H1 (cell line): ENCODE results near the gene TRIM41. TPM values are rescaled to one million over a fixed set of nuclear protein-coding genes. Genes with fewer than 3 reads are reported as not detected.

Source experiments
- BACH1 ChIP-seq: IDR thresholded peaks from 2 replicates; pipeline ENCODE4 v1.6.1; 2012; ENCODE audit warnings: low read length, improper control_type of control experiment
- BRCA1 ChIP-seq: IDR thresholded peaks from 2 replicates; pipeline ENCODE4 v1.6.1; 2012; ENCODE audit warnings: low read depth, low read length, improper control_type of control experiment
- CBX8 ChIP-seq: fragments of 300-800, 300-1000 bp; sonication (generic); IDR thresholded peaks from 2 replicates; pipeline ENCODE4 v1.7.1; 2016; ENCODE audit warnings: low read depth, low read length, borderline replicate concordance
- CHD2 ChIP-seq: IDR thresholded peaks from 2 replicates; pipeline ENCODE4 v1.6.1; 2012; ENCODE audit warnings: low read length, improper control_type of control experiment
- FOSL1 ChIP-seq: IDR thresholded peaks from 2 replicates; pipeline ENCODE4 v1.6.1; 2011; ENCODE audit warnings: mild to moderate bottlenecking, low read depth, low read length, moderate library complexity; ENCODE audit not compliant: insufficient read depth
- HDAC2 ChIP-seq, 2 experiments: fragments of 300-600 bp in 1 of 2; sonication (generic) in 1 of 2; IDR thresholded peaks; 2 replicates each; pipeline ENCODE4 v1.6.1; 2011 to 2012; ENCODE audit warnings: low read depth in 2 of 2, low read length in 2 of 2, mild to moderate bottlenecking in 2 of 2, moderate library complexity in 2 of 2, borderline replicate concordance in 1 of 2, inconsistent platforms in 1 of 2
- KDM1A ChIP-seq: fragments of 200-600, 300-600 bp; sonication (generic); IDR thresholded peaks from 2 replicates; pipeline ENCODE4 v1.7.1; 2016; ENCODE audit warnings: mild to moderate bottlenecking, low read length, borderline replicate concordance
- NRF1 ChIP-seq: IDR thresholded peaks from 2 replicates; pipeline ENCODE4 v1.6.1; 2011; ENCODE audit warnings: mild to moderate bottlenecking, low read depth, low read length, improper control_type of control experiment
- POLR2A ChIP-seq, 2 experiments: IDR thresholded peaks; 1 replicate in 1 of 2; 2 replicates in 1 of 2; pipeline ENCODE4 v1.6.1; 2011; ENCODE audit warnings: low read depth in 2 of 2, low read length in 2 of 2, mild to moderate bottlenecking in 2 of 2; ENCODE audit errors: control extremely low read depth in 1 of 2
- POU5F1 ChIP-seq: IDR thresholded peaks from 2 replicates; pipeline ENCODE4 v1.6.1; 2011; ENCODE audit warnings: low read depth, mild to moderate bottlenecking, low read length, moderate library complexity
- SAP30 ChIP-seq: fragments of 300-600 bp; sonication (generic); IDR thresholded peaks from 2 replicates; pipeline ENCODE4 v1.7.1; 2012; ENCODE audit warnings: low read length, moderate library complexity, mild to moderate bottlenecking, inconsistent platforms; ENCODE audit not compliant: insufficient read depth, insufficient replicate concordance
- SIRT6 ChIP-seq: IDR thresholded peaks from one replicate; pipeline ENCODE4 v1.7.1; 2012; ENCODE audit warnings: low read length, inconsistent platforms
- SP4 ChIP-seq: IDR thresholded peaks from 2 replicates; pipeline ENCODE4 v1.6.1; 2012; ENCODE audit warnings: low read length, inconsistent platforms
- TAF7 ChIP-seq: optimal IDR thresholded peaks from 2 replicates; pipeline ENCODE3; 2011; ENCODE audit warnings: low read depth, mild to moderate bottlenecking, inconsistent platforms, low read length, moderate library complexity, borderline replicate concordance
- TBP ChIP-seq: IDR thresholded peaks from 2 replicates; pipeline ENCODE4 v1.6.1; 2011; ENCODE audit warnings: low read depth, low read length, improper control_type of control experiment
- polyA plus RNA-seq, 7 experiments: library from polyadenylated mRNA; depleted of rRNA in 3 of 7; stranded (reverse) in 5 of 7; unstranded in 2 of 7; fragments of >200 nt in 5 of 7; fragments of 200-250 nt in 2 of 7; gene quantifications; 1 replicate in 5 of 7; 2 replicates in 1 of 7; 4 replicates in 1 of 7; pipeline versions ENCODE4 v1.2.1 to v1.2.3, GENCODE V29; 2011 to 2013; ENCODE audit warnings: missing spikeins in 2 of 7, mixed read lengths in 2 of 7
- total RNA-seq: library from RNA; stranded (reverse); fragmentation: NEBNext Ultra II Directional; extraction: Animal tissue kit (Norgen Biotek cat#: 25700); gene quantifications from 2 replicates; pipeline ENCODE4 v1.2.1, GENCODE V29; 2021
- TF ChIP-seq, protein P1 (sequence below), 3 experiments: IDR thresholded peaks; 1 replicate in 2 of 3; 2 replicates in 1 of 3; pipeline versions ENCODE4 v1.5.1 to v1.6.1; 2011; ENCODE audit warnings: low read length in 3 of 3, mild to moderate bottlenecking in 3 of 3, inconsistent platforms in 2 of 3, low read depth in 1 of 3, moderate library complexity in 1 of 3; ENCODE audit not compliant: insufficient read depth in 1 of 3; ENCODE audit errors: control extremely low read depth in 1 of 3
- TF ChIP-seq, protein P2 (sequence below): IDR thresholded peaks from 2 replicates; pipeline ENCODE4 v1.6.1; 2011; ENCODE audit warnings: low read length, improper control_type of control experiment
- TF ChIP-seq, protein P3 (sequence below): IDR thresholded peaks from 2 replicates; pipeline ENCODE4 v1.6.1; 2012; ENCODE audit warnings: inconsistent platforms
- TF ChIP-seq, protein P4 (sequence below): IDR thresholded peaks from 2 replicates; pipeline ENCODE4 v1.6.1; 2012; ENCODE audit warnings: inconsistent platforms

Gene TRIM41
- total and polyA plus RNA-seq, 2 of the 8 experiments (the other 6 are each of a cell fraction or from before 2014, with no cell fraction given), result 12.9 to 21.6 TPM

DNA sequence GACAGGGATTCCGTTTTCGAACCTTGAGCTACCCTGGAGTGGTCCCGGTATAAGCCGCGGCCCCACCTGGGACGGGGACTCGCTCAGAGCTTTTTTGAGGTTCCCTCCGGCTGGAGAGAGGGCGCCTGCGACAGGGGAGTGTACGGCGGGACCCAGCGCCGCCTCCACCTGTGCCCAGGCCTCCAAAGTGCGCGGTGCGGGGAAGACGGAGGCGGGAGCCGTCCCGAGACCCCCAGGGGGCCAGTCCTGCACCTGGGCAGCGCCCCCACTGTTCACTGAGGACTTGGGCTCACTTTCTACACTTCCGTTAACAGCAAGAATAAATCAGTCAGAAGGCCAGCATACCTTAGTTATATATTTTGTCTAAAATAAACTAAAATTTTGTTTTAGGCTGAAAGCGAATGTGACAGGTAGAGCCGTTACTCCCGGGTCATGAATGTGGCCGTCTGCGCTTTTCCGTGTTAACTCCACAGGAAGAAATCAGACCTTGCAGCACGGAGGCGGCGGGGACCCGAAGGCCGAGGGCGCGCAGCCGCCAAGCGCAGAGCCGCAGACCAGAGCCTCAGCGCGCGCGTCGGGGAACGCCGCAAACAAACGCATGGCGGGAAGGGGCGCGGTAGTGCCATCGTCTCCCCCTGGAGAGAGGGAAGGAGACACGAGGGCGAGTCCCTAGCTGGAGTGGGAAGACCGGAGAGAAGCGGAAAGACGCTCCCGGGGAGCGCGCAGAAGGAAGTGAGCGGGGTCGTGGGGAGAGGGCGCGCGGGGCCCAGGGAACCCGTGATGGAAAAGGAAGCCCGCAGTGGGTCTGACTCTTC, 32.2 kb upstream of the TRIM41 start (continued):
- TF ChIP-seq, protein P1, sequence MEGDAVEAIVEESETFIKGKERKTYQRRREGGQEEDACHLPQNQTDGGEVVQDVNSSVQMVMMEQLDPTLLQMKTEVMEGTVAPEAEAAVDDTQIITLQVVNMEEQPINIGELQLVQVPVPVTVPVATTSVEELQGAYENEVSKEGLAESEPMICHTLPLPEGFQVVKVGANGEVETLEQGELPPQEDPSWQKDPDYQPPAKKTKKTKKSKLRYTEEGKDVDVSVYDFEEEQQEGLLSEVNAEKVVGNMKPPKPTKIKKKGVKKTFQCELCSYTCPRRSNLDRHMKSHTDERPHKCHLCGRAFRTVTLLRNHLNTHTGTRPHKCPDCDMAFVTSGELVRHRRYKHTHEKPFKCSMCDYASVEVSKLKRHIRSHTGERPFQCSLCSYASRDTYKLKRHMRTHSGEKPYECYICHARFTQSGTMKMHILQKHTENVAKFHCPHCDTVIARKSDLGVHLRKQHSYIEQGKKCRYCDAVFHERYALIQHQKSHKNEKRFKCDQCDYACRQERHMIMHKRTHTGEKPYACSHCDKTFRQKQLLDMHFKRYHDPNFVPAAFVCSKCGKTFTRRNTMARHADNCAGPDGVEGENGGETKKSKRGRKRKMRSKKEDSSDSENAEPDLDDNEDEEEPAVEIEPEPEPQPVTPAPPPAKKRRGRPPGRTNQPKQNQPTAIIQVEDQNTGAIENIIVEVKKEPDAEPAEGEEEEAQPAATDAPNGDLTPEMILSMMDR (IDR thresholded peaks at IDR 0.05; ENCODE audit: control extremely low read depth in 1 of 3, insufficient read depth in 1 of 3, low read depth in 1 of 3, low read length in 3 of 3), result no peak
- TF ChIP-seq POLR2A (IDR thresholded peaks at IDR 0.05; ENCODE audit: control extremely low read depth in 1 of 2, low read depth in 2 of 2, low read length in 2 of 2) (no peak), CHD2 (no peak), SIRT6 (no peak), TBP (0 out of 2 replicates have a peak, but pooled peaks have one; percentile 15), CBX8 (no peak), HDAC2 (IDR thresholded peaks at IDR 0.05; ENCODE audit: borderline replicate concordance in 1 of 2, low read depth in 2 of 2, low read length in 2 of 2) (0 out of 4 replicates have a peak, but pooled peaks of 1 of the 2 experiments have one; percentile 23), TAF7 (no peak), POU5F1 (no peak), SAP30 (no peak), NRF1 (no peak), SP4 (no peak; the same call in 1 of the 2 replicates), KDM1A (no peak), BACH1 (0 out of 2 replicates have a peak, but pooled peaks have one; percentile 45), FOSL1 (no peak), BRCA1 (no peak)
- TF ChIP-seq, protein P2, sequence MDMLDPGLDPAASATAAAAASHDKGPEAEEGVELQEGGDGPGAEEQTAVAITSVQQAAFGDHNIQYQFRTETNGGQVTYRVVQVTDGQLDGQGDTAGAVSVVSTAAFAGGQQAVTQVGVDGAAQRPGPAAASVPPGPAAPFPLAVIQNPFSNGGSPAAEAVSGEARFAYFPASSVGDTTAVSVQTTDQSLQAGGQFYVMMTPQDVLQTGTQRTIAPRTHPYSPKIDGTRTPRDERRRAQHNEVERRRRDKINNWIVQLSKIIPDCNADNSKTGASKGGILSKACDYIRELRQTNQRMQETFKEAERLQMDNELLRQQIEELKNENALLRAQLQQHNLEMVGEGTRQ, result no peak
- TF ChIP-seq, protein P3, sequence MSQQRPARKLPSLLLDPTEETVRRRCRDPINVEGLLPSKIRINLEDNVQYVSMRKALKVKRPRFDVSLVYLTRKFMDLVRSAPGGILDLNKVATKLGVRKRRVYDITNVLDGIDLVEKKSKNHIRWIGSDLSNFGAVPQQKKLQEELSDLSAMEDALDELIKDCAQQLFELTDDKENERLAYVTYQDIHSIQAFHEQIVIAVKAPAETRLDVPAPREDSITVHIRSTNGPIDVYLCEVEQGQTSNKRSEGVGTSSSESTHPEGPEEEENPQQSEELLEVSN, result peak; percentile 29; the same call in 1 of the 2 replicates
- TF ChIP-seq, protein P4, sequence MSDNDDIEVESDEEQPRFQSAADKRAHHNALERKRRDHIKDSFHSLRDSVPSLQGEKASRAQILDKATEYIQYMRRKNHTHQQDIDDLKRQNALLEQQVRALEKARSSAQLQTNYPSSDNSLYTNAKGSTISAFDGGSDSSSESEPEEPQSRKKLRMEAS, result 0 out of 2 replicates have a peak, but pooled peaks have one; percentile 26
